HPDE6-E6E7 (cell line): ENCODE measurements around the gene YWHAQ.
"Not testable (repeated sequence)": the region's sequence is repeated elsewhere in the genome, so short reads cannot be mapped to it uniquely, and the experiment has no call there.

Source experiments
- DNase-seq: peaks from one replicate; pipeline ENCODE4 v3.0.0; 2011; ENCODE audit warnings: missing footprints; ENCODE audit errors: extremely low spot score

Gene YWHAQ

DNA sequence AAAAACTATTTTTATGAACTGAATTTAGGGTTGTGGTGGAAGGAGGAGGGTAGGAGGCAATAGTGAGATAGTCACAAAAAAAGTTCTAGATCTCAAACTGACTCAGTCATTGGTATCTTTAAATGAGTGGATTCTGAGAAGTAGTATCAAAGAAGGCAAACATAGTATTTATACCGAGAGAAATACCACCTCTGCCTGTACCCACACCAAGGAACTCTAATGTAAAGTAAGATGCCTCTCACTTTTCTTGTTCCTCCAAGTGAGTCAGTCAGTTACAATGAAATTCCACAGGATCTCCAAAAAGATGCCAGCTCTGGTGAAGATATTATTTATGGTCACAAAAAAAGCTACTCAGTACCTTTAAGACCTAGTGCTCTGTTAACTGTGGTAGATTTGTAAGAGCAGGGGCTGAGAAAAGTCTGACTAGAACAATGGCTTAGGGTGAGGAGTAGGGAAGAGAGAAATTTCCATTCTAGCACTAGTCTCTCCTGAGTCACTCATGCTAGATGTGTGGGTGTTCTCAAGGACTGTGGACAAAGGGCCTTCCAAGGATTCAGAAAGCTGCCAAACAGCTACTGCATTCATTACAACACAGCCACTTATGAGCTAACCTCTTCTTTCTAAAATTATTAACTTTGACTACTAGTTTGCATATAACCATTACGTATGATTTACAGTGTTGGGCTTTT, 36.3 kb downstream of the YWHAQ start:
- DNase-seq = peak; percentile 71

DNA sequence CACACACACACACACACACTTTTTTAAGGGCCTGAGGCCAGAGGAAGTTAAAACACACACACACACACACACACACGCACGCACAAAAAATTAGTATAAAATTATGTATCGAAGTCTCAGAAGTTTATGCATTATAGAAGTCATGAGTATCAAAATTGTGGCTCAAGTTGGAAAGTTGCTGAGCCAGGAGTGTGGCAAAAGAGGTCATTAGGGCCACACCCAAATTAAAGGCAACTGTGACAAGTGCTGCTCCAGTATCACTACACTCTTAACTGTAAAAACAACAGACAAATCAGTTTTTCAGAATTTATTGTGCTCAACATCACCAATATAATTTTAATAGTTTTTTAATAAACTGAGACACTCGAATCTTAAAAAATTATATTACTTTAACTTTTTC, 36.9 kb downstream of the YWHAQ start:
- no peak for DNase-seq

DNA sequence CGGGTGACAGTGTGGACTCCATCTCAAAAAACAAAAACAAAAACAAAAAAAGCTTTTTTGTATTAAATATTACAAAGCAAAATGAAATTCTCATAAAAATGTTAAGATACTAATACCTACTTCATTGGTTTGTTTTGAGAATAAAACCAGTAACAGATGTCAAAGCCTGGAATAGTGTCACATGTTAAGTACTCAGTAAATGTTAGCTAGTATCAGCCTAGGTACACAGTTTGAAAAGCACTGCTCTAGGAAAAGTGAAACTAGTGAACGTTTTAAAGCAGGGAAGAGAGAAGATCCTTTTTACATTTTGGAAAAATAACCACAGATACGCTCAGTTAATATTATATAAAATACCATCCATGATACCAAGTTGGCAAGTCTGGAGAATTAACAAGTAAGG, 38.1 kb downstream of the YWHAQ start:
- DNase-seq = no peak

DNA sequence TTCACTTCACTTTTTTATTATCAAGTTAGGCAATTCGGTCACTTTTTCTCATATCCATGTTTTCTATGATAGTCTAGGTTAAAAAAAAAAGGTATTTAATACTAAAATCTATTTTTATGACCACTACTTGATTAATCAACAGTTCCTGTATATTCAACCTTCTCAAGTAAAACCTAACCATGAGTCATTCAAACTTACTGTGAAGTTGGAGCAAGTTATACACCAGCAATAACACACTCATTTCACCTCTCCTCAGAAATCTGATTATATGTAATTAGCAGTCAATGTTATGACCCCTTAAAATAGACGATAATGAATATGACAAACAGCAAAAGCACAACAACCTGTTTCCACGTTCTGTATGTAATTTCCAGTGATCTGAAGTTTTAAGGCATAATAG, 40.2 kb downstream of the YWHAQ start:
- DNase-seq = no peak

- DNase-seq = no peak
Observed at GRCh38 chr2:9586465-9586864, 44.3 kb downstream of the YWHAQ start.

DNA sequence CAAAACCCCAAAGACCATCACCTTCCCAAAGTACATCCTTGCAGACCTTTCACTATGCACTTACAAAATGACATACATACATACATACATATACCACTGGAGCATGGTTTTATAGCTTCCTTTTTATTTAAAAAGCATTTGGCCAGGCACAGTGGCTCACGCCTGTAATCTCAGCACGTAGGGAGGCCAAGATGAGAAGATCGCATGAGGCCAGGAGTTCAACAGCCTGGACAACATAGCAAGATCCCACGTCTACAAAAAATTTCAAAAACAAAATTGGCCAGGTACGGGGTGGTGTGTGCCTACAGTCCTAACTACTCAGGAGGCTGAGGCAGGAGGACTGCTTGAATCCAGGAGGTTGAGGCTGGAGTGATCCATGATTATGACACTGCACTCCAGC, 45.3 kb downstream of the YWHAQ start:
- DNase-seq = no peak

DNA sequence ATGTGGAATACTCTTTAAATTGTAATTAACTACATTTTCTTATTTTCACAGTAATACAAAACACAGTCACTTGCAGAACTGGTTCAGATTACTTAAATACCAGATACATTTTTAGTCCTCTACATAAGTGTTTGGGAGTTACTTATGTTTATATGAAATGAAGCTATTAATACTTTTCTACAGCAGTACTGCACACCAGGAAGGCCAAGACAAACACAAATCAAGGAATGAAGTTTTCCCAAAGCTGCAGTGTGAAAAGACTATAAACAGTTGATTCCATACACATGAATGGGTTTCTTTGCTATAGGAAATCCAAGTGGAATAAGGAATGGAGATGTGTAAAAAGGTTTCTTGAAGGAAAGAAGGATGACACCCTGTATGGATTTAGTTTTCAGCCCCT, 45.9 kb downstream of the YWHAQ start:
- DNase-seq = not testable (repeated sequence)

DNA sequence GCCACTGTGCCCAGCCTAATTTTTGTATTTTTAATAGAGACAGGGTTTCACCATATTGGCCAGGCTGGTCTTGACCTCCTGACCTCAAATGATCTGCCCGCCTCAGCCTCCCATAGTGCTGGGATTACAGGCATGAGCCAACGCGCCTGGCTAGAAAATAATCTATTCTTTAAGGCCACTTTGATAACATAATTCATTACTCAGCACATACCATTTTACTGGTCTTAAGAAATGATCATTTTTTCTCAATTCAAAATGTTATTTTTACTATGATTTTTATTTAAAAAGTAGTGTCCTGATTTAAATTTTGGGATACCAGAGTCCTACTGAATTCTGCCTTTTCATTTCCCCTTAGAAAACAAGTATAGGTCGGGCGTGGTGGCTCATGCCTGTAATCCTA, 48.2 kb downstream of the YWHAQ start:
- DNase-seq = no peak

DNA sequence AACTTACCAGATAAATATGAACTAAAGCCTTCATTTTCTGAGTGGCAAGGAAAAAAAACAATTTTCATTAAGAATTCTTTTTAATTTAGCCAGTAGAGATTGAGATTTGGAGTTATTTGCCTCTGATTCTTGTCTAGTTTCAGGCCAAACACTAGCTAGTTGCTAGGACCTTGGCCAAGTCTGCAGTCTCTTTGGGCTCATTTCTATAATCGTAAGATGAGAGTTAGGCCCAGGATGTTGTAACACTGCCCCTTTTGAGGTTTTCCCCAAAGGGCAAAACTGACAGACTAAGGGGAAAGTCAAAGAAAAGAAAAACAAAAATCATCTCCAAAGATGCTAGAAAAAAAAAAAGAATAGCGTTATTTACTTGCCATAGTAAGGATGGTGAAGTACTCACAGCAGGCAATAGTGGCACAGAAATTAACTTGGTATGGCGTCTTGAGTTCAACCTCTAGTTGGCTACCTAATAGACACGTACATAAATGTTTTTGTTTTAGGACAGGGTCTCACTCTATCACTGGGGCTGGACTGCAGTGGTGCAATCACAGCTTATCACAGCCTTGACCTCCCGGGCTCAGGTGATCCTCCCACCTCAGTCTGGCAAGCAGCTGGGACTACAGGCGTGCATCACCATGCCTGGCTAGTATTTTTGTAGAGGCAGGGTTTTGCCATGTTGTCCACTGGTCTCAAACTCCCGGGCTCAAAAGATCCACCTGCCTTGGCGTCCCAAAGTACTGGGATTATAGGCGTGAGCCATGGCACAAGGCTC, 52.1 kb downstream of the YWHAQ start:
- DNase-seq = no peak

DNA sequence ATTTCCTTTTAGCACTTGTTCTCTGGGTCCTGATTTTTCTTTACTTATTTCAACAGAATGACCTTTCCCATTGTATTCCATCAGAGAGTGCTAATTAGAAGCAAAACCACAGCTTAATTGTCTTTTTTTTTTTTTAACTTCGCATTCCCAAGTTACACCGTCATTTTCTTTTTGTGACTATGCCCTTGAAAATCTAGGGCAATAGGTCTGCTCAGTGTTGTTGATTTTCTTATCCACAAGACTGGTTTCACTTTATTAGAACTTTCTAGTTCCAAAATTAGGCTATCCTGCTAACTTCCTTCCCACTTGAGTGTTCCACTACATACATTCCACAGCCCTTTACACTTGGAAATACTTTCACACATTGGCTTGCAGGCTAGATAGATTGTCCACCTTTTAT, 56.5 kb downstream of the YWHAQ start:
- no peak for DNase-seq

DNA sequence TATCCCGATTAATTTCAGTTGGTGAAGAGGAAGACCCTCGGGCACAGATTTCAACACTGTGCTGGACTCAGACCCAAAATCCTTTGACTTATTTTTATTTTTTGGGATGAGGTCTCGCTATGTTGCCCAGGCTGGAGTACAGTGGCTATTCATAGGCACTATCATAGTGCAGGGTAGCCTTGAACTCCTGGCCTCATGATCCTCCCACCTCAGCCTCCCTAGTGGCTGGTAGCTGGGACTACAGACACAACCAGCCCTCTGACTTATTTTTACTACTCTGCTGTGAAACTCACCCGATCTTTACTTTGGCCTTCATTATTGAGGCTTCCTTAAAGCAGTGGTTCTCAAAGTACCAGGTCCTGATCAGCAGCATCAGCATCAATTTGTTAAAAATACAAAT, 57.0 kb downstream of the YWHAQ start:
- no peak for DNase-seq

DNA sequence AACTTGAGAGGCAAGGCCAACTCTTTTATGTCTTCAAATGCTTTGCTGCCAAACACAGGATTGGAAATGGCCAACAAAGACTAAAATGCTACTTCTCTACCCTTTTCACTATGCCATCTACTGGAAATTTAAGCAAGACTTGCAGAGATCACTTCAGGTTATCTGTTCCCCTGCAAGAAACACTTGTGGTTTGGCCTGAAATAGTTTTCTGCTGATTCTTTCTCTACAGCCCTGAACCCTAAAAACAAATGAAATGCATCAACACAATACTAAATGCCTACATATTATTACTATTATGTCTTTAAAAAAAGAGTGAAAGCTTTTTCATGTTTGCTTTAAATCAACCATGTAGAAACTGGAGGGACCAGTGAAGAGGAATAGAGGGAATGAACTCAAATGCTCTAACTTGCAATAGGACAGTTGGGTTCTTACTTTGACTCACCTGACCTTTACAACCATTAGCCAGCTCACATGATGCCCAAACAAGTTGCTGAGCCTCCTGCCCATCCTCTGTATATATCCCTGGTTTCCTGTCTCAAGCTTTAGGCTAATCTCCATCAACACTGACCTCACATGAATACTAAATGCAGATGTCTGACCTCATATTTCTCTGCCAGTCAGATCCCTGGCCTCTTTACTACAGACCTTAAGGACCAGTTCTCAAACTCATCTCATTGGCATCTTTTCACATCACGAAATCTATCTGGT, 57.6 kb downstream of the YWHAQ start:
- no peak for DNase-seq

DNA sequence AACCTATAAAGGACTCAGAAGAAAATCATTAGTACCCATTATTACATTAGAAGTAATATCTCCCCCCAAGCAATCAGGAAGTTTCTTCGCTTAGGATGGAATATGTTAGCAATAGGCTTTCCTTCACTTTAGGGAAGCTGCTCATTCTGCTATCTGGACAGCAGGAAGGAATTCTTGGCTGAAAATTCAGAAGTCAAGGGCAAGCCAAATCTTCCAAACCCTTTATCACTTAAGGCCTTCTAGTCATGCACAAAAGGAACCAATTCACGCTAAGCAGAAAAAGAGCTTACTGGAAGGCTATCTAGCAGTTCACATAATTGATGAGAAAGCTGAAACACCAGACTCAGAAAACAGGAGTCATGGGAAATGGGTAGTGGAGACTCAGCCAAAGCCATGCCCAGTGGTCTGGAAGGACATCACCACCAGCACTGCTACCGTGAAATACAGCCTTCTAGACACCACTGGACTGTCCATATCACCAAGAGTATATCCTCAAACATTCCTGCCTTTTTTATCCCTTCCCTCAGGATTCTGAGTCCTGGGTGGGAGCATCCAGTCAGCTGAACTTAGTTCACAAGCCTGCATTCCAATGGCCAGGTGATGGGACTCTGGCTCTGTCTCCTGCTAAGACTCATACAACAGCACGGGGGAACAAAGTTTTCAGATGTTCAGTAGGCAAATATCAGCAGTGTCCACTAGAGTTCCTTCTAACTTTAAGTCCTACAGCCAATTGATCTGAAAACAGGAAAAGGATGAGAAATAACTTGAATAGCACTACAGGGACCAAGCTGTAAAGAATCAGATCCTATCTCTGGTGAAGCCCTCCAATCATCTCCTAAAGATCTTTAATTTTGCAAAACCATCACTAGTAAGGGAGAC, 60.4 kb downstream of the YWHAQ start:
- no peak for DNase-seq

DNA sequence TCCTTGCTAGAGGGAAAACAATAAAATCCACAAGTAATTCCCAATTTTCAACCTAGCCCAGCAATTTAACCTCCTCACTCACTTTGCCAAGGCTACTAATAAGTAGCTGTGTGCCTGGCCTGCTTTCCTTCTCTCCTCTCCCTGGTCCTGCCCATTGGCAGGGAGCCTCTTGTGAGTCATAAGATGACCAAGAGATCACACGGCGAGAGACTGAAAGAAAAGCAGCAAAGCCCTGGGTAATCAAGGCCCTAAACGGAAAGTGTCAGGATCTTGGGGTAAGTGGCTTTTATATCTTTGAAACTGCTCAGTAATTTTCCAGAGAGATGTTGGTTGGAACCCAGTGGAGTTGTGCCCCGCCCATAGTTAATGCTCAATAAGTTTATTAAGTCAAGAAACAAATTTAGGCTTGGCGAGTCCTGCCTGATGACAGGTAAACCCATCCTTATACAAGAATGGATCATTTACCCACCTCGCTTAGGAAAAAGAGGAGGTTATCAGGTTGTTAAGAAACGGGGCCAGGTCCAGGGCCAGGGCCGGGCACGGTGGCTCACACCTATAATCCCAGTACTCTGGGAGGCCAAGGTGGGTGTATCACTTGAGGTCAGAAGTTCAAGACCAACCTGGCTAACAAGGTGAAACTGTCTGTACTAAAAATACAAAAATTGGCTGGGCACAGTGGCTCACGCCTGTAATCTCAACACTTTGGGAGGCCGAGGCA, 65.2 kb downstream of the YWHAQ start:
- DNase-seq = peak; percentile 84

GRCh38 chr2:9560628-9561027, 70.2 kb downstream of the YWHAQ start:
- no peak for DNase-seq

- DNase-seq = no peak
Observed at GRCh38 chr2:9558948-9559381, 71.8 kb downstream of the YWHAQ start.

DNA sequence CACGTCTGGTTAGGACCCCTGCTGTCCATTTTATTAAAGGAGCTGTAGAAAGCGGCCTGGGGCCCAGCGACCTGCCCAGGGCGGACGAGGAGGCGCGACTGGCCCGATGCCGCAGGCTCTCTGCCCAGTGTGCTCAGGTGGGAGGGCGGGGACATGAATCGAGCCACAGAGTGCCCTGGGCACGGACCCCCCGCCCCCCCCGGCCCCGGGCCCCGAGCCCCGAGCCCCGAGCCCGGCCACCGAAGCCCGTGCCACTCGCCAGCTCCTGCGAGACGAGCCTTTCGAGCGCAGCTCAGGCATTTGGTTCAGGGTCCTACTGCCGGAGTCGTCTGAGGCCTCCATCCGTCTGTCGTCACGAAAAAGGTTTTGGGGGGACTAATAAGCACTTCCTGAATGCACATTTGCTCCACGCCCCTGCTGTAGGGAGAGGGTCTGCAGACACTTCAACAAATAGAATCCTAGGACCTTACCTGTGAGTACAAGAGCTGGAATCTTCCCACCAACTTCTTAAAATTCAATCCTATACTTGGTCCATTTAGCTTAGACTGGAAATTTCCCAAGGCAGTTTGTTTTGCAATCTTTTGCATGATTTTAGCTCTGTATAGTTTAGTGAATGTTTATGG, 74.6 kb downstream of the YWHAQ start:
- DNase-seq = no peak

GRCh38 chr2:9555297-9556120, 75.3 kb downstream of the YWHAQ start, which contains the start of gene ADAM17:
Gene ADAM17 (minus strand): TSS chr2:9555830. CDS start chr2:9555605, 225 bp downstream.
- peak; percentile 79 for DNase-seq

DNA sequence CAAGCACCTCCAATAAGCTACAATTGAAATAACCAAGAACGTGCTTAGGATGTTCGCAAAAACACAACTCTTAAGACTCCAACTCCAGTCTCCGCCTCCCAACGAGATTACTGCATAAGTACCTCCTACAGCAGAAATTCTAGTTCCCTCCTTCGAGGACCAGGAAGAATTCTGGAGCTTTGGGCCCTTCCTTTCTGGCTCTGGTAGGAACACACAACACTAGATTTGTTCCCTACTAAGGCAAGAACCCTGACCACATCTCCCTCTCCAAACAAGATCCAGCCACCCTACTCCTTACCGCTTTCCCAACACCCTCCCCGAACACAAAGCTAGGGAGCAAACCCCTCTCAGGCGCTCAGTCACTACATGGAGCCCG, 75.9 kb downstream of the YWHAQ start:
- DNase-seq = no peak
